Esophagus muscularis mucosa (tissue), 4 donors: Measurements from ENCODE around the gene C4BPB. TPM values are rescaled to one million over a fixed set of nuclear protein-coding genes. Genes with fewer than 3 reads are reported as not detected.

ENCODE experiments used
- DNase-seq: peaks from one replicate; pipeline ENCODE4 v3.0.0-alpha.2; 2017; ENCODE audit errors: extremely low spot score
- H3K27ac ChIP-seq, 4 donors: fragments of 200-600 bp; sonication (generic); replicated peaks in 1 of 4; 1 replicate in 3 of 4; 2 replicates in 1 of 4; pipeline ENCODE4 v1.5.1; 2016 to 2019; ENCODE audit warnings: mild to moderate bottlenecking in 1 of 4
- H3K27me3 ChIP-seq, 4 donors: fragments of 200-600 bp; sonication (generic); one replicate each; pipeline versions ENCODE4 v1.5.1 to v1.6.0; 2016 to 2019
- H3K36me3 ChIP-seq, 4 donors: fragments of 200-600 bp; sonication (generic); one replicate each; pipeline ENCODE4 v1.5.1; 2016 to 2019
- H3K4me1 ChIP-seq, 4 donors: fragments of 200-600 bp; sonication (generic); one replicate each; pipeline ENCODE4 v1.5.1; 2016 to 2019
- H3K4me3 ChIP-seq, 4 donors: fragments of 200-600 bp; sonication (generic); 1 replicate in 2 of 4; 2 replicates in 2 of 4; pipeline ENCODE4 v1.5.1; 2016 to 2019; ENCODE audit warnings: mild to moderate bottlenecking in 4 of 4, moderate library complexity in 1 of 4
- H3K9me3 ChIP-seq, 4 donors: fragments of 200-600 bp; sonication (generic); 1 replicate in 3 of 4; 2 replicates in 1 of 4; pipeline ENCODE4 v1.5.1; 2016 to 2019
- CTCF ChIP-seq, 3 experiments: fragments of 200-600 bp in 2 of 3; fragments of 450-650 bp in 1 of 3; sonication (generic) in 2 of 3; IDR thresholded peaks; one replicate each; pipeline ENCODE4 v1.5.1; 2017 to 2019; ENCODE audit warnings: antibody characterized with exemption in 3 of 3, mild to moderate bottlenecking in 2 of 3, moderate library complexity in 1 of 3
- EP300 ChIP-seq: sonication (generic); formaldehyde crosslinking; IDR thresholded peaks from one replicate; pipeline ENCODE4 v1.6.1; 2017; ENCODE audit warnings: antibody characterized with exemption
- POLR2A ChIP-seq: fragments of 450-650 bp; IDR thresholded peaks from one replicate; pipeline ENCODE4 v1.6.1; 2017; ENCODE audit warnings: antibody characterized with exemption, moderate library complexity, mild to moderate bottlenecking, low read depth
- POLR2AphosphoS5 ChIP-seq, 2 donors: sonication (generic); formaldehyde crosslinking; IDR thresholded peaks; one replicate each; pipeline ENCODE4 v1.6.1; 2017; ENCODE audit warnings: antibody characterized with exemption in 2 of 2
- WGBS: methylation state at CpG from one replicate; pipeline ENCODE4 v1.1.5; 2018; 5-methylcytosine and 5-hydroxymethylcytosine counted together
- intact Hi-C: fragments of 100-400 bp; cut with DNase I; formaldehyde crosslinking; loops from one replicate; pipeline ENCODE4 v1.15.1; 2023
- total RNA-seq, 4 donors: library from RNA; depleted of rRNA; stranded (reverse); fragments of >200 nt; gene quantifications; one replicate each; pipeline versions ENCODE4 v1.1.0 to v1.2.1, GENCODE V29; 2016

The C4BPB gene
- total RNA-seq, 4 donors from 2014 or later: 0.34 to 1.7 (median 0.50) TPM; not detected in 1

DNA sequence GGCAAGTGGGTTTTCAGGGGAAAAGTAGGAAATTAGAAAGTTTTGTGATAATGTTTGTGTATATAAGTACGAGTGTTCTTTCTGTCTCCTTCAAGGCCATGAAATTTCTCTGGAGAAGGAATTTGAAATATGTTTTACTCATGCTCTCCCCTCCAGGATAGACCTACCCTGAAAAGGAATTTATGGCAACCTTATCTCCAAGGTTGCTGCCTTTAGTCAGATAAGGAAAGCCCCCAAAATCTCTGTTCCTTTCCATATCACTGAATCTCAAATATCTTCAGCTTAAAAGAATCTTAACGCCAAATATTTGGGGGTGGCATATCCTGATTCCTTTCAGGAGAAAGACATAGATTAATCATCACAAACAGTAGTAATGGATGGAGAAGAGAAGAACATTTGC is 499 bp upstream of the C4BPB start:
- WGBS: 79% methylated on average over 2 of the region's 2 CpGs
- Histone ChIP-seq H3K27me3 (no peaks in the 10 kb centered on the region), H3K27ac (no peak overlapping the region), H3K4me3 (no peak overlapping the region), H3K9me3 (no peaks in the 10 kb centered on the region), H3K4me1 (peaks cover 0 to 6% (median 2%) of the 10 kb centered on the region in 4 donors), H3K36me3 (no peaks in the 10 kb centered on the region)
- TF ChIP-seq EP300 (no peak), POLR2AphosphoS5 (IDR thresholded peaks at IDR 0.05) (no peak), POLR2A (no peak)
- no peak for DNase-seq
- intact Hi-C loops: loop anchor here (10.0 kb wide), 1 partner anchor 237 kb away; the partner anchor contains the start of gene CD55

DNA sequence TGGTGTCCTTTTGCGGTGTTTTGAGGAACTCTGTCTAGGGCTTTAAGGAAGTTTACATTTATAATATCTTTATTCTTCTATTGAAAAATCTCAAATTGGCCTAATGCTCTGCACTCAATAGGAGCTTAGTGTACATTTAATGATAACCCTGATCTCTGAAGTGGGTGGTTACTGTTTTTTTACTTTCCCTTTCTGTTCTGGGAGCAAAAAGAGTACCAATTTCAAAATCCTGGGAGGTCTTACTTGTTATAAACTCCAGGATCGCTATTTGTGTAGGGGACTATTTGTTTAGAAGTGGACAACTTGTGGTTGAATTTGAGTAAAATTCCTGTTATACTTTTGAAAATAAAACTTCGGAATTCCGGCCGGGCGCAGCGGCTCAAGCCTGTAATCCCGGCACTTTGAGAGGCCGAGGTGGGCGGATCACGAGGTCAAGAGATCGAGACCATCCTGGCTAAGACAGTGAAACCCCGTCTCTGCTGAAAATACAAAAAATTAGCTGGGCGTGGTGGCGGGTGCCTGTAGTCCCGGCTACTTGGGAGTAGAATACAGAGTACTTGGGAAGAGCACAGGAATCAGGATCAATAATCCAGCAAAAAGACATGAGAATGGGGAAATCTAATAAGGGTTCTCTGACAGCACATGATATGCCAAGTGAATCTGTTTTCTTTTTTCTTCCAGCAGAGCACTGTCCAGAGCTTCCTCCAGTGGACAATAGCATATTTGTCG is 1.1 kb downstream of the C4BPB start:
- TF ChIP-seq POLR2A (no peak), POLR2AphosphoS5 (IDR thresholded peaks at IDR 0.05) (no peak), EP300 (no peak), CTCF (IDR thresholded peaks at IDR 0.05) (no peak)
- 94% methylated on average over 17 of the region's 17 CpGs for WGBS
- no peaks in the 10 kb centered on the region for H3K36me3 ChIP-seq
- intact Hi-C loops: loop anchor here (10.0 kb wide), 1 partner anchor 235 kb away; the partner anchor contains the start of gene CD55
- H3K4me1 ChIP-seq: peaks cover 0 to 2% (median under 1%) of the 10 kb centered on the region in 4 donors
- H3K9me3 ChIP-seq: no peaks in the 10 kb centered on the region
- no peak for DNase-seq
- no peak overlapping the region for H3K27ac ChIP-seq
- H3K4me3 ChIP-seq: no peak overlapping the region
- no peaks in the 10 kb centered on the region for H3K27me3 ChIP-seq

DNA sequence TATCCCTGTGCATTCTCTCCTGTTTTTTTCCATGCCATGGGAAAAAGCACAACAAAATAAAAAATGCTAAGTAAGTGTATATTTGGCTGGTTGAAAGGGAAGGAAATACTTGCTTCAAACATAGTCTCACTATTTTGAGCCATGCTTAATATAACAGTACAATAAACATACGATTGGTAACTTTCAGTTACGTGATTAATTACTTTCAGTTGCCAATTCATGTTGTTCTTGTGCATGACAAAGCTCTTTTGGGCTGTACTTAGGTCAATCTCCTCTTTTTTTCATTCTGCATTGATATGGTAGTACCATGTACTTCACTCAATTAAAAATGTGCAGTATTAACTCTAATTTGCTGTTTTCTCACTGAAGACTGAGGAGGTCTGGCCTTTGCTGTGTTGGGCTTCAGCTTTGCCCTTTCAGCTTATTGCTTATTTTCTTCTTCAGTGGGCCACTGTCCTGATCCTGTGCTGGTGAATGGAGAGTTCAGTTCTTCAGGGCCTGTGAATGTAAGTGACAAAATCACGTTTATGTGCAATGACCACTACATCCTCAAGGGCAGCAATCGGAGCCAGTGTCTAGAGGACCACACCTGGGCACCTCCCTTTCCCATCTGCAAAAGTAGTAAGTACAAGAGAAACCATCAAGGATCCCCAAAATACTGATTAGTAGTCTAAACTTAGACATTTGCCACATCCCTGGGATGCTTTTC is 2.7 kb downstream of the C4BPB start:
- 72% methylated on average over 4 of the region's 4 CpGs for WGBS
- Histone ChIP-seq H3K4me3 (no peak overlapping the region), H3K9me3 (no peaks in the 10 kb centered on the region), H3K4me1 (no peaks in the 10 kb centered on the region), H3K27ac (no peak overlapping the region), H3K27me3 (no peaks in the 10 kb centered on the region), H3K36me3 (no peaks in the 10 kb centered on the region)
- TF ChIP-seq CTCF (IDR thresholded peaks at IDR 0.05) (no peak), EP300 (no peak), POLR2A (no peak), POLR2AphosphoS5 (IDR thresholded peaks at IDR 0.05) (no peak)
- intact Hi-C loops: no loop called here
- no peak for DNase-seq

GRCh38 chr1:207093944-207094343 is 5.3 kb downstream of the C4BPB start:
- H3K4me1 ChIP-seq: no peaks in the 10 kb centered on the region
- H3K27me3 ChIP-seq: peaks cover 0 to 4% (median 0%) of the 10 kb centered on the region in 4 donors
- WGBS: 64% methylated on average over 2 of the region's 2 CpGs
- no peak overlapping the region for H3K4me3 ChIP-seq
- no peak overlapping the region for H3K27ac ChIP-seq
- TF ChIP-seq POLR2AphosphoS5 (IDR thresholded peaks at IDR 0.05) (no peak), EP300 (no peak), POLR2A (no peak)
- intact Hi-C loops: no loop called here
- H3K9me3 ChIP-seq: no peaks in the 10 kb centered on the region
- H3K36me3 ChIP-seq: no peaks in the 10 kb centered on the region
- DNase-seq: no peak

DNA sequence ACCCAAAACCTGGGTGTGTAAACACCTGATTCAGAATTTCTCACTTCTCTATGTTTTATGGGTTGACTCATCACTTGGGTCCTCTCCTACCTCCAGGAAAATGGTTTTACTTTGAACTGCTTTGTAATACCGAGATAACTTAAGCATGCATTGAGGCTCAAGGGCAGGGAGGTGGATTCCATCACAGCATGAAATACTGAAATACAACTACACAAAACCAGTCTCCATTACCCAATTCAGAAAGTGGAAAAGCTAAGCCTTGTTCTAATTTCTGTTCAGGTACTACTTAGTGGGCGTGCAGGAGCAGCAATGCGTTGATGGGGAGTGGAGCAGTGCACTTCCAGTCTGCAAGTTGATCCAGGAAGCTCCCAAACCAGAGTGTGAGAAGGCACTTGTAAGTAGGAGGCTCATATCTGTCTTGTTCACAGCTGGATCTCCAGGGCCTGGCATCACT is 9.2 kb downstream of the C4BPB start:
- Histone ChIP-seq H3K36me3 (no peaks in the 10 kb centered on the region), H3K4me3 (no peak overlapping the region), H3K27ac (no peak overlapping the region), H3K27me3 (peaks cover 0 to 8% (median 0%) of the 10 kb centered on the region in 4 donors), H3K4me1 (no peaks in the 10 kb centered on the region), H3K9me3 (no peaks in the 10 kb centered on the region)
- no peak for TF ChIP-seq CTCF (IDR thresholded peaks at IDR 0.05)
- no peak for TF ChIP-seq POLR2A
- TF ChIP-seq POLR2AphosphoS5 (IDR thresholded peaks at IDR 0.05): no peak
- TF ChIP-seq EP300: no peak
- intact Hi-C loops: no loop called here
- DNase-seq: no peak
- WGBS: 89% methylated on average over 3 of the region's 3 CpGs
